GM21447 (cell line): ENCODE results near the gene CEBPG.

Source experiments
- ATAC-seq: cut with Tn5 transposase; IDR thresholded peaks from one replicate; pipeline ENCODE4 v1.9.1; 2021; ENCODE audit not compliant: unreplicated experiment

The CEBPG gene

GRCh38 chr19:33381101-33381500 is 7.6 kb downstream of the CEBPG start:
- no peak for ATAC-seq

- ATAC-seq, result no peak
Observed at GRCh38 chr19:33382006-33382405, 8.5 kb downstream of the CEBPG start.

GRCh38 chr19:33382982-33383381 is 9.5 kb downstream of the CEBPG start:
- ATAC-seq, result no peak

GRCh38 chr19:33383720-33384292 is 10.3 kb downstream of the CEBPG start:
- no peak for ATAC-seq

GRCh38 chr19:33384983-33385382 is 11.5 kb downstream of the CEBPG start:
- no peak for ATAC-seq

GRCh38 chr19:33385956-33386355 is 12.4 kb downstream of the CEBPG start:
- ATAC-seq, result no peak

- no peak for ATAC-seq
Observed at GRCh38 chr19:33386361-33386858, 12.9 kb downstream of the CEBPG start.

GRCh38 chr19:33387351-33388230 is 14.1 kb downstream of the CEBPG start:
- ATAC-seq, result no peak

GRCh38 chr19:33388231-33388724 is 14.8 kb downstream of the CEBPG start:
- ATAC-seq, result no peak

GRCh38 chr19:33388725-33389420 is 15.4 kb downstream of the CEBPG start:
- no peak for ATAC-seq

- no peak for ATAC-seq
Observed at GRCh38 chr19:33389421-33390100, 16.1 kb downstream of the CEBPG start.

GRCh38 chr19:33390101-33390907 is 16.8 kb downstream of the CEBPG start:
- ATAC-seq, result no peak

- no peak for ATAC-seq
Observed at GRCh38 chr19:33390908-33391630, 17.6 kb downstream of the CEBPG start.

- no peak for ATAC-seq
Observed at GRCh38 chr19:33391631-33392249, 18.2 kb downstream of the CEBPG start.

- ATAC-seq, result no peak
Observed at GRCh38 chr19:33392341-33393285, 19.1 kb downstream of the CEBPG start.

- ATAC-seq, result no peak
Observed at GRCh38 chr19:33393286-33394005, 19.9 kb downstream of the CEBPG start.

- ATAC-seq, result no peak
Observed at GRCh38 chr19:33394006-33394722, 20.7 kb downstream of the CEBPG start.
